ENCODE data around the gene P2RX7.

- no peak for TF ChIP-seq CTCF (IDR thresholded peaks at IDR 0.05; ENCODE audit: poor library complexity)
- no peak for TF ChIP-seq EZH2 (IDR thresholded peaks at IDR 0.05; ENCODE audit: borderline replicate concordance)
- TF ChIP-seq EZH2phosphoT487 (IDR thresholded peaks at IDR 0.05; ENCODE audit: low read depth, severe bottlenecking, unreplicated experiment): no peak
Observed at GRCh38 chr12:121233628-121234020, 100.9 kb downstream of the P2RX7 start.
